Adipocyte (in vitro differentiated cells): Measurements from ENCODE around the gene SELENOO.
A peak's percentile ranks its signal among the peaks of the same experiment; 100 is the strongest.

ENCODE experiments used
- DNase-seq: peaks from one replicate; pipeline ENCODE4 v3.0.0-alpha.2; 2015; ENCODE audit warnings: low read depth
- H3K27me3 ChIP-seq: replicated peaks from 2 replicates; pipeline ENCODE4 v1.7.0; 2013; ENCODE audit warnings: mild to moderate bottlenecking, low read length, moderate library complexity; ENCODE audit not compliant: control insufficient read depth, insufficient read depth
- H3K36me3 ChIP-seq: 2 replicates; pipeline ENCODE4 v1.7.0; 2013; ENCODE audit warnings: low read length, mild to moderate bottlenecking, moderate library complexity; ENCODE audit not compliant: control insufficient read depth, insufficient read depth, severe bottlenecking
- H3K4me1 ChIP-seq: 2 replicates; pipeline ENCODE4 v1.7.0; 2013; ENCODE audit warnings: mild to moderate bottlenecking, low read length, moderate library complexity; ENCODE audit not compliant: control insufficient read depth, insufficient read depth
- H3K4me3 ChIP-seq: 2 replicates; pipeline ENCODE4 v1.7.0; 2013; ENCODE audit warnings: mild to moderate bottlenecking, low read length, moderate library complexity
- H3K9ac ChIP-seq: 2 replicates; pipeline ENCODE4 v1.7.0; 2013; ENCODE audit warnings: mild to moderate bottlenecking, low read length, moderate library complexity
- H3K9me3 ChIP-seq: 2 replicates; pipeline ENCODE4 v1.7.0; 2013; ENCODE audit warnings: mild to moderate bottlenecking, low read length, moderate library complexity; ENCODE audit not compliant: control insufficient read depth

Gene SELENOO

DNA sequence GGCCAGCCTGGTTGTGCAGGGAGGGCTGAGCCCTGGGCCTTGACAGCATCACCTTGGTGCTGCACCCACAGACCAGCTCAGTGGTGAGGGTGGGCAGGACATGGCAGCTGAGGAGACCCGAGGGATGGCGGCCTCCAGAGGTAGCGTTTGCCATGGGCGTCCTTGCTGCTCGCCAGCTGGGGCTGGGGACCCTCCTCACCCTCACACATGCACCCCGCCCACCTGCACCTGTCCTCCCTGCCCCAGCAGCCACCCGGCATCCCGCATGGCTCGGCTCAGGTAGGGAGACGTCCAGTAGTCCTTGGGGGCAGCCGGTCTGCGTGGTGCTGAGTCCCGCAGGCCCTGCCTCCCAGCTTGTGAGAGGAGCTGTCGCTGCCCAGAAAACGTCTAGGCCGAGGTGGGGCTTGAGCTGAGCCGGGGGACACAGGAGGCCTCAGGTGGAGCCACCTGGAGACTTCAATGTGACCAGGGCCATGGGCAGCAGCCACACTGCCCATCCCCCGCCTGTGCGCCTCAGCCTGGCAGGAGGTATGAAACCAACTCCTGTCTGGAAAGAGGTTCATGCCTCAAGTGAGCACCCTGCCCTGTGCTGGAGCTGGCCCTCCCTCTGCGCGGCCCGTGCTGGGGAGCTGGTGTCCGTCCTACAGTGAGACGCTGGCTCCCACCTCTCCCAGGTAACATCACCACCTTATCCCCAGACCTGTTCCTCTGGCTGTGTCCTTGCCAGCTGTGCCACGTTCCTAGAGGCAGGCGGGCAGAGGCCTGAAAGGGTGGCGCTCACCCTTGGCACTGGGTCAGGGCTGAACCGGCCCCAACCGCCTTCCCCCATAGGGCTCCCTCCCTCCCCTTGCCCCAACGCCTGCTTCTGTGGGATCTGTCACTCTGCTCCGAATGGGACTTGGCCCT lies 18.4 kb upstream of the SELENOO start:
- H3K36me3 ChIP-seq, result no peaks in the 10 kb centered on the region
- H3K9ac ChIP-seq, result no peak overlapping the region
- DNase-seq, result no peak
- H3K27me3 ChIP-seq, result peaks cover 12% of the 10 kb centered on the region
- peaks cover 11% of the 10 kb centered on the region for H3K4me1 ChIP-seq
- H3K4me3 ChIP-seq, result no peak overlapping the region
- no peaks in the 10 kb centered on the region for H3K9me3 ChIP-seq

DNA sequence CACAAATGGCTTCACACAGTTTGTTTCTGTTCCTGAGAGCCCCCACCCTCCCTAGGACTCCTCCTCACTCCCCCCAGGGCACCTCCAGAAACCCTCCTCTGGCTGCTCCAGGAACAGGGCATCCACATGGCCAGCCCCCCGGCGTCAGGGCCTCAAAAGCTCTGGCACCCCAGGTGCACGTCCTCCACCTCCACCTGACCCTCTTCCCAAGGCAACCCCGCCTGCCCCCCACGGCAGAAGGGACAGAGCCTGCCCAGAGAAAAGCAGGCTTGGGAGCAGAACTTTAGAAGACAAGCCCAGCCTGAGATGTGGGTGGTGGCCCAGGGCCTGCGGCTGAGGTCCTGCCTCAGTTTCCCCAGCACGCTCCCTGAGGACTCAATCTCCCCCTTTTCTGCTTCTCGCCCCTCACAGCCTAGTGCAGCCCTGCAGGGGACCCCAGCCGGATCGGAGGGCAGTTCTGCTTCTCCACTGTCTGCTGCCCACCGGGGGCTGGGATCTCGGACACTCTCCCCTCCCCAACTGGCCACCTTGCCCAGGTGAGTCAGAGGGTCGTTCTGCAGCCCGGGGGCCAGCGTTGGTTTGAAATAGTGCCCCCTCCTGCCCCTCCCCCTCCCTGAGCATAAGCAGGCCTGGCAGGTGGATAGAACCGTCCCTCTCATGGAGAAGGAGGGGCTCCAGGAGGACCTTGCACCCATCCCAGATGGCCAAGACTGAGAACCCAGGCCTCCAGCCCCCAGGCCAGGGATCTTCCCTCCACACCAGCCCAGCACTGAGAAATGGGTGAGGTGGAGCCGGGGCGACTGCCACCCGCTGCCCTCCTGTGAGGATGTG lies 17.5 kb upstream of the SELENOO start:
- H3K4me3 ChIP-seq, result no peak overlapping the region
- H3K9me3 ChIP-seq, result no peaks in the 10 kb centered on the region
- H3K27me3 ChIP-seq, result peaks cover 9% of the 10 kb centered on the region
- H3K4me1 ChIP-seq, result peaks cover 12% of the 10 kb centered on the region
- DNase-seq, result no peak
- peaks cover under 1% of the 10 kb centered on the region for H3K36me3 ChIP-seq
- H3K9ac ChIP-seq, result no peak overlapping the region

DNA sequence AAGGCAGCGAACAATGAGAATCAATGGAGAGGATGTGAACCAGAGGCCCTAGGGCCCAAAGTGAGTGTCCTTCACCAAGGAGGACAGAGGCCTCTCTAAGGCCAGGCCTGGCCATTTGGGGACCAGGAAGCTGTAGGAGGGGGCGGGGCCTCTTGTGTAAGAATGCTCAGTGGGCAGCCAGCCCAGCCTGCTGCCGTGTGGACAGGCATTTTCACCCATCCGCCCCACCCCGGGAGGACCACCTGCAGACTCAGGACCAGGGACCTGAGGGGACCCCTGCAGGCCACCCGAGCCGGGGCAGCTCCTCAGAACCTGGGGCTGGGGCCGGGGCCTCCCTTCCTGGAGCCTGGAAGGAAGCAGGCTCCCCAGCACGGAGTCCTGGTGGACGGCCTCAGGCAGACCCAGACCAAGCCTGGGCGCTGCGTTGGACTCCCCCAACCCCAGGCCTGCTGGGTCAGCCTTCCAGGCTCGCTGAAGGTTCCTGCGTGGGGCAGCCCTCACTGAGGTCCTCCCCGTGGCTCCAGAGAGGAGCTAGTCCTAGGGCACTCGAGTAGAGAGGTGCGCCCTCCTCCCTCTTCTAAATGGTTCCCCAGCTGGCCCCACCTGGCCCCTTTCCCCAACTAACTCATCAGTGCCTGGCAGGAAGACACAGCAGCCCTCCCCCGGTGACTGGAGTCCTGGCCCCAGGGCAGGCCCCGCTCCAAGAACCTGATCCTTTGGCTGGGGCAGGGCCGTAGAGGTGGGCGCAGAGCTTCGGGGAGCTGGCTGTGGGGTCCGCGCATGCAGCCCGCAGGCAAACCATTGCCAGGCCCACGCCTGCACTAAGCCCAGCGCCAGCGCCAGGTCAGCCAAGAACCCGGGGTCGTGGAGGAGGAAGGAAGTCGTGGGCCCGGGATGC lies 16.6 kb upstream of the SELENOO start:
- no peak overlapping the region for H3K9ac ChIP-seq
- H3K9me3 ChIP-seq, result no peaks in the 10 kb centered on the region
- peak; percentile 67 for DNase-seq
- no peak overlapping the region for H3K4me3 ChIP-seq
- peaks cover 5% of the 10 kb centered on the region for H3K36me3 ChIP-seq
- peaks cover 7% of the 10 kb centered on the region for H3K27me3 ChIP-seq
- H3K4me1 ChIP-seq, result peaks cover 12% of the 10 kb centered on the region

DNA sequence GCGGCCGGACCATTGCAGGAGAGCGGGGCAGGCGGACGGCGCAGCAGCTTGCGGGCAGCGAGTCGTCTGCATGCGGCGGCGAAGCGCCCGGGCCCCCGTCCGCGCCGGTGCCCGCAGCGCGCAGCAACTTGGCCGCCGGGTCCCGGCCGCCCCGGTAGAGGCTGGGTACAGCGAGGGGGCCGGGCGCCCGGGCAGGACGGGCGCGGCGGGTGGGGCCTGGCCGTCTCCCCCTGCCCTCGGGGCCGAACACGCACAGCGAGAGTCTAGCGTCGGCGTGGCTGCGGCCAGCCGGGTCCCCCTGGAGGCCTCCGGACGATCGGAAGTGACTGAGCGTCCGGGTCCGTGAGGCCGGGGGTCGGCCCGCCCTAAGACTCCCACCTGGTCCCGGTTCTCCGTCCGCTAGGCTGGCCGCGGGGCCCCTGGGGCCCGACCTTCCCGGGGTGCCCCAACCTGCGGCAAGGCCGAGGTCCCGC lies 15.9 kb upstream of the SELENOO start:
- peak overlapping the region; percentile 80 for H3K4me3 ChIP-seq
- DNase-seq, result no peak
- H3K4me1 ChIP-seq, result peaks cover 15% of the 10 kb centered on the region
- peaks cover 5% of the 10 kb centered on the region for H3K36me3 ChIP-seq
- H3K9me3 ChIP-seq, result no peaks in the 10 kb centered on the region
- peak overlapping the region; percentile 87 for H3K9ac ChIP-seq
- peaks cover under 1% of the 10 kb centered on the region for H3K27me3 ChIP-seq

DNA sequence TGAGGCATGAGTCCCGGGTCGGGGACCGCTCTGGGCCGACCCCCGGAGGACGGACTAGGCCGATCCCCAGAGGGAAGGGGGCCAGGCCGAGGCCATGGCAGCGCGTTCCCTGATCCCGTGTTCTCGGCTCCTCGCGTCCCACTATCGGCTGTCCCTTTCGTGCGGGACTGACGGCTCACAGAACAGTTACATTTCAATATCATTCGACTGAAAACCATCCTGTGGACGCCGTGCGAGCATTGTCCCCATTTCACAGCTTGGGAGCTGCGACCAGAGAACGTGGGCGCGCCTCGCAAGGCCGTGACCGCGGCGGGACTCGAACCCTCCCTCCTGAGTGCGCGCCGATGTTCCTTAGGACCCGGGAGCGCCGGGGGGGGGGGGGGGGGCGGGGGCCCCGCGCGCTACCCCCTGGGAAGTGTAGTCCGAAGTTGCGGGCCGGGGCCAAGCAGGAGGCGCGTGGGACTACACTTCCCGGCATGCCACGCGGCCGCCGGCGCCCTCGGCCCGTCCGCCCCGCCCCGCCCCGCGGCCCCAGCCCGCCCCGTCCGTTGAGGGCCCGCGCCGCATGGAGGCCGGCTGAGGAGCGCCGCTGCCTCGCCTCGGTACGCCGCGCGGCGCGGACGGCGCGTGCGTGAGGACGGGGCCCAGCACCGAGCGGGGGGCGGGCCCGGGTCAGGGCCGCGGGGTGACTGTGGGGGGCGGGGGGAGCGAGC lies 15.3 kb upstream of the SELENOO start, which contains the start of gene TRABD:
Gene TRABD, plus strand, starts transcription at position 539 of the 713 bp plus-strand sequence. CDS start 7,148 bp downstream, outside the sequence.
- Histone ChIP-seq H3K4me3 (peak within 1 kb of the TSS; percentile 80), H3K4me1 (peaks cover 21% of the 10 kb centered on the region), H3K9me3 (no peaks in the 10 kb centered on the region), H3K27me3 (no peaks in the 10 kb centered on the region), H3K36me3 (peaks cover 5% of the 10 kb centered on the region), H3K9ac (peak within 1 kb of the TSS; percentile 88)
- DNase-seq, result peak; percentile 97

DNA sequence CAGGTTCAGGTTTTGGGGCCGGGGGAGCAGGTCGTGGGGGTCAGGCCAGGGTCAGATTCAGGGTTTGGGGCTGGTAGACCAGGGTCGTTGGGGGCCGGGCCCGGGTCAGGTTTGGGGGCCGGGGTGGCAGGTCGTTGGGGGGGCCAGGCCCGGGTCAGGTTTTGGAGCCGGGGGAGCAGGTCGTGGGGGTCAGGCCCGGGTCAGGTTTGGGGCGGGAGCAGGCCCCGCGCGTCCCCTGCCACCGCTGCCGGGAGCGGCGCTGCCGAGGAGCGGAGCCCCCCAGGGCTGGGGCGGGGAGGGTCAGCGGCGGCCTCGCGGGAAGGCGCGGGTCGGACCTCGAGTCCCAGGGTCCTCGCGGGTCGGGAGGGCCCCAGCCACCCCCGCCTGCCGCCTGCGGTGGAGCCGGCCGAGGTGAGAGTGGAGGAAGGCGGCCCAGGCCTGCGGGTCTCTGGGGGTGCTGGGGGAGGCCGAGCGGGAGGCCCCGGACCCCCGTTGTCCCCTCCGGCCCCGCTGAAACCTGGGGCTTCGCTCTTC lies 14.6 kb upstream of the SELENOO start:
- H3K9ac ChIP-seq, result peak overlapping the region; percentile 88
- H3K27me3 ChIP-seq, result no peaks in the 10 kb centered on the region
- H3K36me3 ChIP-seq, result peaks cover 5% of the 10 kb centered on the region
- peaks cover 27% of the 10 kb centered on the region for H3K4me1 ChIP-seq
- DNase-seq, result peak; percentile 29
- peak overlapping the region; percentile 75 for H3K4me3 ChIP-seq
- H3K9me3 ChIP-seq, result no peaks in the 10 kb centered on the region

DNA sequence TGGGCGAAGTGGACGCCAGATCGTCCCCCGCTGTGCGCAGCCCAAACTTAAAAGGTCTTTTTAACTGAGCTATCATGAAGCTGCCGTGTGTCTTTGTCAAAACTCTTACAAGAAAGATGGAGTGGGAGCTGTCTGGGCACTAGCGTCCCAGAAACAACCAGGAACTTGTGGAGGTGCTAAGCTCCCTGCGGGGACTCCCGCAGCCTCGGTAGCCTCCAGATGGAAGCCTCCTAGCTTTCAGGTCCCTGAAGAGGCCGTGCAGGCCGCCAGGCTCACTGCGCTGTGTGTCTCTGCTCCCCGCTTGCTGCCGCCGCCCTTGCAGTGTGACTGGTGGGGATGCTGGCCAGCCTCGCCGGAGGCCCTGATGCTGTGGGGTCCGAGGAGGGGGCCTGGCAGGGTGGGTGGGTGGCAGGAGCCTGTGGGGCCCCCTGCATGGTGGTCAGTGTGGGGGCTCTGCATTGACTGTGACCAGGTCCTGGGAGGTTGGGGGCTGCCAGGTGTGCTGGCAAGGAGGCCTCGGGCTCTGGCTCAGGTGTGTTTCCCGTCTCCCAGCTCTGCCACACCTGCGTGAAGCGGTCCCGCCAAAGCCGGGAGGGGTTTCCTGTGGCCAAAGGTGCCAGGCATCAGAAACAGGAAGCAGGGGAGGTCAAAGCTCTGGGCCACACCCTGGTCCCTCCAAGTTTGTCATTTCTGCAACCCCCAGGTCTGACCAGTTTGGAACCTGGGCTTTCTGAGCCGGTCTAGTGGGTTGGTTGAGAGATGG lies 13.9 kb upstream of the SELENOO start:
- Histone ChIP-seq H3K4me3 (peak overlapping the region; percentile 75), H3K36me3 (peaks cover 5% of the 10 kb centered on the region), H3K27me3 (no peaks in the 10 kb centered on the region), H3K9ac (peak overlapping the region; percentile 88), H3K4me1 (peaks cover 29% of the 10 kb centered on the region), H3K9me3 (no peaks in the 10 kb centered on the region)
- DNase-seq, result peak; percentile 44

DNA sequence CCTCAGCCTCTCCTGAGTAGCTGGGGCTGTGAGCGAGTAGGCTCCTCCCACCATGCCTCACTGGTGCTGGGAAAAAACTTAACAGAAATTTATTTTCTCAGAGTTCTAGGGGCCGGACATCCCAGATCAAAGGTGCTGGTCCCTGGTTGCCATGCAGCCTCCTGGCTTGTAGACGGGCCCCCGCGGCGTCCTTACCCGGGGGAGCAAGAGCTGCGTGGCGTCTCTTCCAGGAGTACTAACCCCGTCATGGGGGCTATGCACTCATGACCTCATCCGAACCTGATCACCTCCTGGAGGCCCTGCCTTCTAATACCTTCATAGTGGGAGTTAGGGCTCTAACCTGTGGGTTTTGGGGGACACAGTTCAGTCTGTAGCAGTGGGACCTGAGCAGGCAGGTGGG lies 12.5 kb upstream of the SELENOO start:
- no peak overlapping the region for H3K4me3 ChIP-seq
- peaks cover 29% of the 10 kb centered on the region for H3K4me1 ChIP-seq
- no peak for DNase-seq
- no peak overlapping the region for H3K9ac ChIP-seq
- H3K27me3 ChIP-seq, result no peaks in the 10 kb centered on the region
- no peaks in the 10 kb centered on the region for H3K9me3 ChIP-seq
- H3K36me3 ChIP-seq, result peaks cover 5% of the 10 kb centered on the region

DNA sequence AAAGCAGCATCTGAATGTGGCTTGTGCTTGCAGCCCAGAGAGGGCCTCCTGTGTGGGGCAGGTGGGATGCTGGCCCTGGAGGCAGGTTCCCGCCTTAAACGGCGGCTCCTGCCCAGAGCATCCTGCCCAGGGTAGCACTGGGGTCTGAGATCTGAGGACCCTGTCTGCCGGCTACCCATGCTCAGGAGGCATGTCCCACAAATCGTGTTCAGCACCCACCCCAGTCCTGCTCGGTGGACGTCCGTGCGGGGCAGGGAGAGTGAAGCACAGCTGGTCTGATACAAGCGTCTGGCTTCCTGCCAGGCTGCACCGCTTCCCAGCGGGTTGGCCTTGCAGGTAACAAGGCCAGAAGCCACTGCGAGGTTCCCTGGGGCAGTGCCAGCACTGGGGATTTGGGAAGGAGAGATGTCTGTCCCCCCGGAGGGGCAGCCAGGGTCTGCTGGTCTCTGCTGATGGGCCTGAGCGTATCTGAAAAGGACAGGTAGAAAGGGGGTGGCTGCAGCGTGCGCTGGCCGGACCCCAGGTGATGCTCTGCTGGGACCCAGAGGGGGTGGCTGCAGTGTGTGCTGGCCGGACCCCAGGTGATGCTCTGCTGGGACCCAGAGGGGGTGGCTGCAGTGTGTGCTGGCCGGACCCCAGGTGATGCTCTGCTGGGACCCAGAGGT lies 11.5 kb upstream of the SELENOO start:
- no peak overlapping the region for H3K4me3 ChIP-seq
- DNase-seq, result no peak
- H3K4me1 ChIP-seq, result peaks cover 27% of the 10 kb centered on the region
- no peaks in the 10 kb centered on the region for H3K9me3 ChIP-seq
- peaks cover 14% of the 10 kb centered on the region for H3K36me3 ChIP-seq
- H3K27me3 ChIP-seq, result no peaks in the 10 kb centered on the region
- peak overlapping the region; percentile 73 for H3K9ac ChIP-seq
